HL-60 (cell line): ENCODE data around the gene SCYGR3.

ENCODE experiments used
- CTCF ChIP-seq: IDR thresholded peaks from one replicate; pipeline ENCODE4 v1.5.1; 2011; ENCODE audit warnings: low read length, control low read depth, inconsistent platforms; ENCODE audit not compliant: insufficient read depth
- POLR2AphosphoS5 ChIP-seq: IDR thresholded peaks from 2 replicates; pipeline ENCODE4 v1.6.1; 2012; ENCODE audit warnings: low read depth
- SPI1 ChIP-seq: IDR thresholded peaks from 2 replicates; pipeline ENCODE4 v1.6.1; 2012; ENCODE audit warnings: low read depth, mild to moderate bottlenecking, borderline replicate concordance

- TF ChIP-seq CTCF = no peak
- no peak for TF ChIP-seq POLR2AphosphoS5
- no peak for TF ChIP-seq SPI1
Observed at GRCh38 chr2:227606476-227606875, 8.2 kb downstream of the SCYGR3 start.
